Activated CD8-positive, alpha-beta memory T cell treated with anti-CD3 and anti-CD28 coated beads for 36 hours (primary cell): ENCODE results near the gene PRDM16. TPM values are rescaled to one million over a fixed set of nuclear protein-coding genes. Genes with fewer than 3 reads are reported as not detected.

Experiments used
- CTCF ChIA-PET: fragments of 350-600 bp; sonication (Branson Sonifier 250); formaldehyde crosslinking; loops from one replicate; lab custom pipeline; 2021; ENCODE audit warnings: antibody characterized with exemption; lab: Charles Lee
- POLR2A ChIA-PET: fragments of 350-600 bp; sonication (Branson Sonifier 250); formaldehyde crosslinking; loops from one replicate; lab custom pipeline; 2021; ENCODE audit warnings: antibody characterized with exemption; lab: Charles Lee
- total RNA-seq, 2 experiments: library from RNA; stranded (reverse); gene quantifications; one replicate each; pipeline ENCODE4 v1.2.3, GENCODE V29; 2021

PRDM16 gene
- total RNA-seq, 2 experiments from 2014 or later = not detected

- ChIA-PET POLR2A (no interaction called here), CTCF (no interaction called here)
Observed at GRCh38 chr1:3442901-3443300, 373.9 kb downstream of the PRDM16 start.

GRCh38 chr1:3443807-3444206 is 374.8 kb downstream of the PRDM16 start:
- CTCF ChIA-PET = no interaction called here

DNA sequence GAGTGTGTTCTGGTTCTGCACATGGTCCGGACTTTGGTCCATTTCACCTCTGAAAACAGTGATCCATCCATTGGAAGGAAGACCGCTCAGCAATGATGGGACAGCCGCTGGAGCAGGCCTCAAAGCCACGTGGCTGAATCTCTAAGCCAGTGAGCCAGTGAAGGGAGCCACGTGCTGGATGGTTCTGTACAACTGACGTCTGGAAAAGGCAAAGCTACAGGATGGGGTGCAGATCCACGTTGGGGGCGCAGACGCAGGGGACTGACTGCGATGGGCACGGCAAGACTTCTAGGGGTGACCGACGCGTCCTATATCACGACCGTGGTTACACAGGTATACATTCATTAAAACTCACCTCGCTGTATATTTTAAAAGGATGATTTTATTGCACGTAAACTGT is 375.3 kb downstream of the PRDM16 start:
- ChIA-PET POLR2A (no interaction called here), CTCF (no interaction called here)

More at GRCh38 chr1:3443807-3444206, 374.8 kb downstream of the PRDM16 start:
- POLR2A ChIA-PET = no interaction called here

DNA sequence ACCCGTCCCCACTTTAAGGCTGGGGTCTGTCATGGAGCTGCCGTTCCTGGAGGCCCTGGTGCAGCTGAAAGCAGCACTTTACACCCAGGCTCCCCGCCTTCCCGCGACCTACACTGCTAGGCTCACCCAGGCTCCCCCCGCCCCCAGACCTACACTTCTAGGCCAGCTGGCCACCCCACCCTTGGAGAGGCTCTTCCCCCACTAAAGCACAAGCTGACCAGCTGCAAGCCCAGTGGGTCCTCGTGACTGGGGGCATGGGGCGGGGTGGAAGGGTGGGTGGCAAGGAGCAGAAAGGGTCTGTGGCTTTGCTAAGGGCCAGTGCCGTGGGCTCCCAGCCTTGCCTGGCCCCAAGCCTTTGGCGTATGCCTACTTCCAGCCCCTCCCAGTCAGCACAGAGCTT is 375.7 kb downstream of the PRDM16 start:
- ChIA-PET POLR2A (no interaction called here), CTCF (no interaction called here)

GRCh38 chr1:3450202-3450863 is 381.3 kb downstream of the PRDM16 start:
- ChIA-PET POLR2A (no interaction called here), CTCF (interaction anchor here (1.2 kb wide), 1 partner anchor 169 kb away, joined by 4 read pairs; no protein-coding TSS in a partner anchor)

GRCh38 chr1:3450983-3451382 is 382.0 kb downstream of the PRDM16 start:
- CTCF ChIA-PET = interaction anchor here (1.2 kb wide), 1 partner anchor 168 kb away, joined by 4 read pairs; no protein-coding TSS in a partner anchor
- POLR2A ChIA-PET = no interaction called here

GRCh38 chr1:3451994-3452865 is 383.2 kb downstream of the PRDM16 start:
- ChIA-PET CTCF (interaction anchor here (0.6 to 2.4 kb wide), 21 partner anchors 13 to 963 kb away, joined by 3 to 45 read pairs (median 5); partner anchors contain the start of gene TP73), POLR2A (interaction anchor here (1.5 kb wide), 1 partner anchor 167 kb away, joined by 4 read pairs; no protein-coding TSS in a partner anchor)

DNA sequence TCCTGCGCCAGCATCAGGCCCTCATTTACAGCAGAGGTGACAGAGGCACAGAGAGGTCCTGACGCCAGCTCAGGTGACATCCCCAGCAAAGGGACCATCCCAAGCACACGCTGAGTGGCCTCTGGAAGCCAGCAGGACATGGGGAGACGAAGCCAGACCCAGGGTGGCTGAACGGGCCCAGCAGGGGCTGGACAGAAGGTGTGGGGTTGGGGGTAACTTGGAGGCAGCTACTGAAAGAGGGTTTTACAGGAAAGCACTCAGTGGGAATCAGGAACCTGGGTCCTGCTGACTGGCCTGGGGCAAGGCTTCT is 383.8 kb downstream of the PRDM16 start:
- CTCF ChIA-PET = interaction anchor here (0.6 to 2.4 kb wide), 22 partner anchors 14 to 964 kb away, joined by 3 to 45 read pairs (median 5); partner anchors contain the start of gene TP73
- POLR2A ChIA-PET = interaction anchor here (1.5 kb wide), 1 partner anchor 166 kb away, joined by 4 read pairs; no protein-coding TSS in a partner anchor

DNA sequence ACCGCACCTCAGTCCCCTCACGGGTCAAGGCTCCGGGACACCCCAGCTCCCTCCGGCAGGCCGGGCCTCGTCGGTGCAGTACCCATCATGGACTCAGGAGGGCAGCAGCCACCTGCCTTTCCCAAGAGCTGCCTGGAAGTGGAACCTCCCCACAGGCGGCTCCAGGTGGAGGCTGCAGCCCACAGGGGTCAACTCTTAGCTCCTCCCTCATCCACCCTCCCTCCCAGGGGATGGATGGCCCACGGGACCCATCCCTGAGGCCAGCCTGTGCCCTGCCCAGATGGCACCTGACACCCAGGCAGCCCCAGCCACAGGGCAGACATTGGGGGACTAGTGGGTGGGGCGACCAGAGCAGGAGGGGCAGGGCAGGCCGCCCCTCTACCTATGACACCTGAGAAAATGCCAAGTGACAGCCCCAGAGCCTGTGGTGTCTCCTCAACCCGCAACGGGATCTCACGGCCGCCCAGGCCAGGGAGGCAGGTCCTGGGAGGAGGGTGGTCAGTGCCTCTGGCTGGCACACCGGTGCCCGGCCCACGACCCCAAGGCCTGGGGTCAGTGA is 384.3 kb downstream of the PRDM16 start:
- CTCF ChIA-PET = interaction anchor here (0.6 to 2.4 kb wide), 23 partner anchors 14 to 964 kb away, joined by 3 to 45 read pairs (median 5); partner anchors contain the start of gene TP73
- POLR2A ChIA-PET = interaction anchor here (1.5 kb wide), 1 partner anchor 166 kb away, joined by 4 read pairs; no protein-coding TSS in a partner anchor

DNA sequence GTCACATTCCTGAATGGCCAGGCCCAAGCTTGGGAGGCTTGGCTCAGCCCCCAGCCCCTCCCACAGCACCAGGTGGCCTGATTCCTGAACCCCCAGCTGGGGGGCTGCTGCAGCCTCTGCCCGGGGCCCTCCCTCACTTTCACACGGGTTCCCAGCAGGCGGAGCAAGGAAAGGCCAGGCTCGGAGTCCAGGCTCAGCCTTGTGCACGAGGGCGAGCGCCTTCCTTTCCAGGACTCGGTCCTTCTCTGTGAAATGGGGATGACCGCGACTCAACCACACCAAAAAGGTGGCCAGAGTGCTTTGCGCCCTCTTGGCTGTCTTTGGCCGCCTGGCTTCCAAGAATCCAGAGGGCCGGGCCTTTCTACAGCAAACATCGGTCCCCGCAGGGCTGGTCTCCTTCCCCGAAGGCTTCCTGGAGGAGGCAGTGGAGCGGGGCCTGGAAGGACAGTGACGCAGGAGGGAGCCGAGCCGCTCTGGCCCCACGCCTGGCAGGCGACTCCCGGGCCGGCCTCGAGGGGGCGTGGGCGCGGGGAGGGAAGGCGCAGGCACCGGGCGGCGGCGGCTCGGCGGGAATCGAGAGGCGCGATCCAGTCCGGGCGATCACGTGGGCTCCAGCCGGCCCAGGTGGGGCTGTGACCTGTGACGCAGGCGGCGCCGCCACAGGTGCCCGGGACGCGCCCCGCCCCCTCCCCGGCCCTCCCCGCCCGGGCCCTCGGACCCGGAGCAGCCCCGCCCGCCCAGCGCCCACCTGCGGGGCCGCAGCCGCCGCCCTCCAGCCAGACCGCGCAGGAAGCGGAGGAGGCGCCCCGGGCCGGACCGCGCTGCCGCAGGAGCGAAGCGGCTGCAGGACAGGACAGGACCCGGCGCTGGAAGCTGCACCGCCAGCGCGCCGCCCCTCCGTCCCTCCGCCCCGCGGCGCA is 385.1 kb downstream of the PRDM16 start, which contains the start of gene ARHGEF16:
ARHGEF16 (plus strand) TSS at position 775 of the 920 bp plus-strand sequence. CDS start 8,420 bp downstream, outside the sequence.
- POLR2A ChIA-PET = interaction anchor here (1.5 kb wide), 1 partner anchor 165 kb away, joined by 4 read pairs; no protein-coding TSS in a partner anchor
- CTCF ChIA-PET = interaction anchor here (0.7 to 2.4 kb wide), 11 partner anchors 15 to 965 kb away, joined by 3 to 45 read pairs (median 5); partner anchors contain the start of gene TP73

DNA sequence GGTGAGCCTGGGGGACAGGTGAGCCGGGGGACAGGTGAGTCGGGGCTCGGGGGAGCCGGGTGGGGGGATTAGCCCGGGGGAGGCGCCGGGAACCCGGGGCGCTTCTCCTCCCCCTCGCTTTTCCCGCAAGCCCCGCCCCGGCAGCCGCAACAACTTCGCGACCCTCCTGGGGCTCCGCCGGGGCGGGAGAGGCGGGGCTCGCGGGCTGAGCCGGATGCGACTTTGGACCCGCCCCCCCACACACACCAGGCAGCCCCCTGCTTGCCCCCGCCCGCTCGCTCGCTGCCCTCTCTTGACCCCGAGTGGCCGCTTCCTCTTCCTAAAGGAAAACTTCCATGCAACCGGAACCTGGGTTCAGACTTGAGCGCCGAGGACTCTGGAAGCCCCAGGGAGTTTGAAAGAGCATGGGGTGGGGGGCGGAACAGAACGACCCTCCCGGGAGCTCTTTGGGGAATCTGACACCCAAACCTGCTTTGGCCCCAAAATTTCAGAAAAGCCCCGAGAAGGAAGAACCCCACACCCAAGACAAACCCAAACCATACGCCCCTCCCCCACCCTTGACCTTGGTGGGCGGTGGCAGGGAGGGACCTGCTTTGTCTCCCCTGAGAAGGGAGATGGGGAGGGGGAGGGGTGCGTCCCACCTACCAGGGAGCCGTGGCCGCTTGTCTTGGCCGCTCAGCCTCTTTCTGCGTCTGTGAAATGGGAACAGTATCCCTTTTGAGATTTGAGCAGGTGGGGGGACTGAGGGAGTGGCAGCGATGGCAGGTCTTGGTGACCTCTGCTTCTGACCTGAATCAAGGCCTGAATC is 386.0 kb downstream of the PRDM16 start:
- ChIA-PET POLR2A (no interaction called here), CTCF (interaction anchor here (2.4 kb wide), 1 partner anchor 27 kb away, joined by 13 read pairs; no protein-coding TSS in a partner anchor)

DNA sequence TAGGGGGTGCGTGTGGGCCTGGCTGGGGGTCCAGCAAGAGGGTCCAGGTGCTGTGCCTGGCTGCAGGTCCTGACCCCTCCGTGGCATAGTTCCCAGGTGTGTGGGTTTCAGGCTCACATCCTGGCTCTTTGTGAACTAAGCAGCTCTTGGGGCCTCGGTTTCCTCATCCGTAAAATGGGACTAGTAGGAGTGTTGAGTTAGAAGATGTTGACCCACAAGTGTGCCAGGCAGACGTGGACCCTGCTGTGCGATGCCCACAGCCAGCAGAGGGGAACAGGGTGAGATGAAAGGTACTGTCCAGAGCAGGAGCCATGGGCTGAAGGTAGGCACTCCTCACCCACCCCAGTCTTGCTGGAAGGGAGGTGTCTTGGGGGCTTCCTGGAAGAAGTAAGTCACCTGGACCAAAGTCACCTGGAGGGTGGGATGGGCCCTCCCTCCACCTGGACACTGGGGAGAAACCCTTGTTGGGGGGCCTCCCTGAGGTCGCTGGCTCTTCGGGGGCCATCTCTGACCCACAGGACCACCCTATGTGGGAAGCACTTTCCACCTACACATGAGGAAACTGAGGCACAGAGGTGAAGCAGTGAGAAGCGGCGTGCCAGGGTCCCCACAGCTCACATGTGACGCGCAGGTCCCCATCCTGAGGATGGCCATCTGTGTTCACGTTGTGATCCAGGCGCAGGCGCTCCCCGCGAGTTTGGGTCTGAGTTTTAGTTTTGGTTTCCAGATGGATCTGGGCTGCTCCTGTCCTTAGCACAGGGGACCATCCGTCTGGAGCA is 386.9 kb downstream of the PRDM16 start:
- ChIA-PET CTCF (no interaction called here), POLR2A (no interaction called here)

DNA sequence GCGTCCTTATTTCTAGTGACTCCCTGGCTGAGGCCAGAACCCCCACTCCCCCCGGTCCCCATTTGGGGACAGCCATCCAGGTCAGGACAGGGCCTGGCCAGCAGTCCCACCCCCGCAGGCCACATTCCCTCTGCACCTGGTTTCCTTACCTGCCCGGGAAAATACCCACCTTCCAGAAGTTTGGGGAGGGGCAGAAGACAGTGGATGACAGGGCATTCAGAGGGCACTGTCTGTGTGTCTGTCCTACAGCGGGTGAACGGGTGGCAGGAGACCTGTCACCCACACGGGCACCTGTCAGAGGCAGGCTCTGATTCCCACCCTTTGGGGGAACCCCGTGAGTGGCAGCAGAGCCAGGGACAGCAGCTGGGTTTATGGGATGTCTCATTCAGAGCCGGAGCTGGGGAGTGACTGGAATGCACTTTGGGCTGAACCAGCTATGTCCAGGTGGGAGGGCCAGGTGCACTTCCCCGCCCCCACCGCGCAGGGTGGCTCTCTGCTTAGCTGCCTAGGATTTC is 387.5 kb downstream of the PRDM16 start:
- CTCF ChIA-PET = interaction anchor here (1.0 kb wide), 1 partner anchor 163 kb away, joined by 3 read pairs; no protein-coding TSS in a partner anchor
- POLR2A ChIA-PET = no interaction called here

GRCh38 chr1:3456964-3457909 is 388.2 kb downstream of the PRDM16 start:
- ChIA-PET POLR2A (no interaction called here), CTCF (interaction anchor here (1.0 kb wide), 1 partner anchor 162 kb away, joined by 3 read pairs; no protein-coding TSS in a partner anchor)
